ENCODE data around the gene POLA2. TPM values are rescaled to one million over a fixed set of nuclear protein-coding genes. Genes with fewer than 3 reads are reported as not detected.

Gene POLA2
- polyA plus RNA-seq, 3 donors, result 4.0 to 8.3 (median 5.2) TPM

DNA sequence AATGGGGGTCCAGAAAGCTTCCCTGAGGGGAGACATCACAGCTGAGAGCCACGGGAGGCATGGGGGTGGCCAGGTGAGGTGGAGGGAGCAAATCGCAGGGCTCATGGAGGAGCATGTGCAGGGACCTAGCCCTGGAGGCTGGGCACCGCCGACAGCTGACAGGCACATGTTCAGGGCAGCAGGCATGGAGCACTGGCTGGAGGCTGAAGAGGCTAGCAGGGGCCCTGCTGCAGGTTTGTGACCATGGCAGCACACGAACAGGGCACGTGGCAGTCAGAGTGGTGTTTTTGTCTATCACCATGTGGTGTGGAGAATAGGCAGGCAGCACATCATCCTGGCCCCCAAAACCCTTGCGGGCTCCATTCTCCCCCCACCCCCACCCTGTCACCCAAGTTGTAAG, 42.9 kb downstream of the POLA2 start:
- Mint-ChIP-seq H3K9me3 (peaks cover 0 to 5% (median 0%) of the 10 kb centered on the region in 7 donors), H3K4me1 (peaks cover 32% of the 10 kb centered on the region), H3K27me3 (ENCODE audit: low read depth in 3 of 3) (peaks cover 3 to 8% (median 8%) of the 10 kb centered on the region in 3 donors), H3K36me3 (peaks cover 27 to 29% of the 10 kb centered on the region in 2 donors), H3K4me3 (no peak overlapping the region), H3K27ac (no peak overlapping the region)
- Histone ChIP-seq H3K27ac (ENCODE audit: low read depth in 1 of 2, low read length in 2 of 2) (no peak overlapping the region), H3K9me3 (replicated peaks in 1 of 2; ENCODE audit: control insufficient read depth in 1 of 2, insufficient read depth in 1 of 2, low read length in 2 of 2) (no peaks in the 10 kb centered on the region), H3K4me3 (replicated peaks in 1 of 3; ENCODE audit: low read depth in 2 of 3, low read length in 3 of 3) (no peak overlapping the region), H3K27me3 (ENCODE audit: control insufficient read depth in 2 of 2, insufficient read depth in 2 of 2, low read length in 2 of 2) (no peaks in the 10 kb centered on the region), H3K9ac (ENCODE audit: insufficient read depth, low read length, poor library complexity, severe bottlenecking) (no peak overlapping the region), H3K4me1 (ENCODE audit: control insufficient read depth in 1 of 2, insufficient read depth in 2 of 2, low read length in 2 of 2) (peaks cover 25 to 38% of the 10 kb centered on the region in 2 donors), H3K36me3 (replicated peaks in 1 of 2; ENCODE audit: control insufficient read depth in 1 of 2, insufficient read depth in 2 of 2, low read length in 2 of 2) (peaks cover 0 to 9% of the 10 kb centered on the region in 2 donors), H4K20me1 (ENCODE audit: insufficient read depth, low read length) (no peaks in the 10 kb centered on the region), H3K4me2 (replicated peaks; ENCODE audit: extremely low read depth, low read length, poor library complexity, severe bottlenecking) (no peak overlapping the region), H2AFZ (ENCODE audit: insufficient read depth, low read depth, low read length, poor library complexity, severe bottlenecking) (no peak overlapping the region), H3K79me2 (ENCODE audit: insufficient read depth, low read length) (no peaks in the 10 kb centered on the region)
- TF ChIP-seq, protein P1, sequence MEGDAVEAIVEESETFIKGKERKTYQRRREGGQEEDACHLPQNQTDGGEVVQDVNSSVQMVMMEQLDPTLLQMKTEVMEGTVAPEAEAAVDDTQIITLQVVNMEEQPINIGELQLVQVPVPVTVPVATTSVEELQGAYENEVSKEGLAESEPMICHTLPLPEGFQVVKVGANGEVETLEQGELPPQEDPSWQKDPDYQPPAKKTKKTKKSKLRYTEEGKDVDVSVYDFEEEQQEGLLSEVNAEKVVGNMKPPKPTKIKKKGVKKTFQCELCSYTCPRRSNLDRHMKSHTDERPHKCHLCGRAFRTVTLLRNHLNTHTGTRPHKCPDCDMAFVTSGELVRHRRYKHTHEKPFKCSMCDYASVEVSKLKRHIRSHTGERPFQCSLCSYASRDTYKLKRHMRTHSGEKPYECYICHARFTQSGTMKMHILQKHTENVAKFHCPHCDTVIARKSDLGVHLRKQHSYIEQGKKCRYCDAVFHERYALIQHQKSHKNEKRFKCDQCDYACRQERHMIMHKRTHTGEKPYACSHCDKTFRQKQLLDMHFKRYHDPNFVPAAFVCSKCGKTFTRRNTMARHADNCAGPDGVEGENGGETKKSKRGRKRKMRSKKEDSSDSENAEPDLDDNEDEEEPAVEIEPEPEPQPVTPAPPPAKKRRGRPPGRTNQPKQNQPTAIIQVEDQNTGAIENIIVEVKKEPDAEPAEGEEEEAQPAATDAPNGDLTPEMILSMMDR (IDR thresholded peaks at IDR 0.05), result no peak
- no peak for DNase-seq
- WGBS (ENCODE audit: insufficient coverage), result 96% methylated on average over 5 of the region's 7 CpGs
- intact Hi-C loops (cut with micrococcal nuclease), result no loop called here

- Histone ChIP-seq H3K27ac (ENCODE audit: low read depth in 1 of 2, low read length in 2 of 2) (no peak overlapping the region), H3K36me3 (replicated peaks in 1 of 2; ENCODE audit: control insufficient read depth in 1 of 2, insufficient read depth in 2 of 2, low read length in 2 of 2) (peaks cover 0 to 9% of the 10 kb centered on the region in 2 donors), H3K79me2 (ENCODE audit: insufficient read depth, low read length) (no peaks in the 10 kb centered on the region), H3K9ac (ENCODE audit: insufficient read depth, low read length, poor library complexity, severe bottlenecking) (no peak overlapping the region), H3K27me3 (ENCODE audit: control insufficient read depth in 2 of 2, insufficient read depth in 2 of 2, low read length in 2 of 2) (no peaks in the 10 kb centered on the region), H3K4me3 (replicated peaks in 1 of 3; ENCODE audit: low read depth in 2 of 3, low read length in 3 of 3) (no peak overlapping the region), H3K9me3 (replicated peaks in 1 of 2; ENCODE audit: control insufficient read depth in 1 of 2, insufficient read depth in 1 of 2, low read length in 2 of 2) (no peaks in the 10 kb centered on the region), H3K4me1 (ENCODE audit: control insufficient read depth in 1 of 2, insufficient read depth in 2 of 2, low read length in 2 of 2) (peaks cover 25 to 44% of the 10 kb centered on the region in 2 donors), H3K4me2 (replicated peaks; ENCODE audit: extremely low read depth, low read length, poor library complexity, severe bottlenecking) (no peak overlapping the region), H4K20me1 (ENCODE audit: insufficient read depth, low read length) (no peaks in the 10 kb centered on the region), H2AFZ (ENCODE audit: insufficient read depth, low read depth, low read length, poor library complexity, severe bottlenecking) (no peak overlapping the region)
- Mint-ChIP-seq H3K4me1 (peaks cover 36% of the 10 kb centered on the region), H3K27ac (peak overlapping the region in 1 of 7 donors; percentile 63), H3K9me3 (peaks cover 0 to 5% (median 0%) of the 10 kb centered on the region in 7 donors), H3K36me3 (peaks cover 21% of the 10 kb centered on the region in 2 donors), H3K4me3 (no peak overlapping the region), H3K27me3 (ENCODE audit: low read depth in 3 of 3) (peaks cover 3 to 9% (median 8%) of the 10 kb centered on the region in 3 donors)
- 87% methylated on average over 10 of the region's 17 CpGs for WGBS (ENCODE audit: insufficient coverage)
- intact Hi-C loops (cut with micrococcal nuclease), result no loop called here
- no peak for DNase-seq
- TF ChIP-seq, protein P1 (IDR thresholded peaks at IDR 0.05), result no peak
Observed at GRCh38 chr11:65305501-65306268, 43.9 kb downstream of the POLA2 start.
